ENCODE data around the gene CHRNB2. TPM values are rescaled to one million over a fixed set of nuclear protein-coding genes. Genes with fewer than 3 reads are reported as not detected.

The CHRNB2 gene
- total RNA-seq, 1 experiment from 2014 or later: 3.2 TPM

DNA sequence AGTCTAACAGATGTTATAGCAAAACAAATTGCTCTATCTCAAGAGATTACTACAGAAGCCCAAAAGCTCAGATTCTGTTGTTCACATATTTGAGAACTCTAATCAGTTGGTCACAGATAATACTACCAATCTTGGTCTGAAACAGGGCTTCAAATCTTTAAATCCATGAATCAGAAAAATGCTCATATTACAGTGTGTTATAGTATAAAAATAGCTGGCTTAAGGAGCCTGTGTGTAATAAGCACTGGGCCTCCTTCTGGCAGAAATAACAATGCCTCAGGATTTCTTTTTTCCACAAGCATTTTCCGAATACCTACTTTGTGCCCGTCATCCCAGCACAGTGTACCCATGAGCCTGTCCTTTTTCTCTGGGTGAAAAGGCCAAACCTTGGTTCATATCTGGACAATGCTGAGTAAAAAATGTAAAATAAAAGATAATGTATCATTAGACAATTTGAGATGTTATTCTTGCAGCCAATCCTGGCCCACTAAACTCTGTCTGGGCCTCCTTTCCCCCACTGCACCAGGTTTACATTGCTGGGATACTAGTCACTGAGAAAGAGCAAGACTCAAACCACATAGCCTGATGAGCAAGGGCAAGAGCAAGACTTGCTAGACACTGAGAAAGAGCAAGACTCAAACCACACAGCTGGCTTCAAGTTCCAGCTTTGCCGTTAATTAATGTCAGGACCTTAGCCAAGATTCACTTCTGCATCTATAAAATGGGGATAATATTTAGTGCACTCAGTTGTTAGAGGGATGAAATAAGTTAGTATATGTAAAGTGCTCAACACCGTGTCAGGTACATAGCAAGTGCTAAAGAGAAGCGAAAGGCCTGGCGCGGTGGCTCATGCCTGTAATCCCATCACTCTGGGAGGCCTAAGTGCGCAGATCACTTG lies 57.4 kb downstream of the CHRNB2 start:
- TF ChIP-seq EZH2 (IDR thresholded peaks at IDR 0.05; ENCODE audit: borderline replicate concordance, low read depth, low read length, poor library complexity, severe bottlenecking): no peak
- TF ChIP-seq, protein P1, sequence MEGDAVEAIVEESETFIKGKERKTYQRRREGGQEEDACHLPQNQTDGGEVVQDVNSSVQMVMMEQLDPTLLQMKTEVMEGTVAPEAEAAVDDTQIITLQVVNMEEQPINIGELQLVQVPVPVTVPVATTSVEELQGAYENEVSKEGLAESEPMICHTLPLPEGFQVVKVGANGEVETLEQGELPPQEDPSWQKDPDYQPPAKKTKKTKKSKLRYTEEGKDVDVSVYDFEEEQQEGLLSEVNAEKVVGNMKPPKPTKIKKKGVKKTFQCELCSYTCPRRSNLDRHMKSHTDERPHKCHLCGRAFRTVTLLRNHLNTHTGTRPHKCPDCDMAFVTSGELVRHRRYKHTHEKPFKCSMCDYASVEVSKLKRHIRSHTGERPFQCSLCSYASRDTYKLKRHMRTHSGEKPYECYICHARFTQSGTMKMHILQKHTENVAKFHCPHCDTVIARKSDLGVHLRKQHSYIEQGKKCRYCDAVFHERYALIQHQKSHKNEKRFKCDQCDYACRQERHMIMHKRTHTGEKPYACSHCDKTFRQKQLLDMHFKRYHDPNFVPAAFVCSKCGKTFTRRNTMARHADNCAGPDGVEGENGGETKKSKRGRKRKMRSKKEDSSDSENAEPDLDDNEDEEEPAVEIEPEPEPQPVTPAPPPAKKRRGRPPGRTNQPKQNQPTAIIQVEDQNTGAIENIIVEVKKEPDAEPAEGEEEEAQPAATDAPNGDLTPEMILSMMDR (conservative IDR thresholded peaks at IDR 0.05; ENCODE audit: low read depth, low read length): no peak
- H3K27ac ChIP-seq (ENCODE audit: low read depth, low read length, poor library complexity, severe bottlenecking): no peak overlapping the region
- ChIA-PET POLR2A (ENCODE audit: low non-redundant PET) (no interaction called here), CTCF (no interaction called here)
- H3K36me3 ChIP-seq (ENCODE audit: insufficient read depth, low read length, poor library complexity, severe bottlenecking): peaks cover 8% of the 10 kb centered on the region
- DNase-seq (ENCODE audit: low spot score): no peak
- H3K4me3 ChIP-seq (ENCODE audit: low read depth, low read length, poor library complexity, severe bottlenecking): no peak overlapping the region
- intact Hi-C loops (cut with micrococcal nuclease; ENCODE audit: unreplicated experiment): no loop called here
- H3K9me3 ChIP-seq (ENCODE audit: low read depth, low read length, poor library complexity, severe bottlenecking): peaks cover under 1% of the 10 kb centered on the region
- H3K4me1 ChIP-seq (ENCODE audit: insufficient read depth, low read length, poor library complexity, severe bottlenecking): peaks cover 5% of the 10 kb centered on the region
- no peaks in the 10 kb centered on the region for H3K27me3 ChIP-seq (replicated peaks; ENCODE audit: insufficient read depth, low read depth, low read length, poor library complexity)
- TSS peak; percentile 9 for BruUV-seq (replicated peaks)

DNA sequence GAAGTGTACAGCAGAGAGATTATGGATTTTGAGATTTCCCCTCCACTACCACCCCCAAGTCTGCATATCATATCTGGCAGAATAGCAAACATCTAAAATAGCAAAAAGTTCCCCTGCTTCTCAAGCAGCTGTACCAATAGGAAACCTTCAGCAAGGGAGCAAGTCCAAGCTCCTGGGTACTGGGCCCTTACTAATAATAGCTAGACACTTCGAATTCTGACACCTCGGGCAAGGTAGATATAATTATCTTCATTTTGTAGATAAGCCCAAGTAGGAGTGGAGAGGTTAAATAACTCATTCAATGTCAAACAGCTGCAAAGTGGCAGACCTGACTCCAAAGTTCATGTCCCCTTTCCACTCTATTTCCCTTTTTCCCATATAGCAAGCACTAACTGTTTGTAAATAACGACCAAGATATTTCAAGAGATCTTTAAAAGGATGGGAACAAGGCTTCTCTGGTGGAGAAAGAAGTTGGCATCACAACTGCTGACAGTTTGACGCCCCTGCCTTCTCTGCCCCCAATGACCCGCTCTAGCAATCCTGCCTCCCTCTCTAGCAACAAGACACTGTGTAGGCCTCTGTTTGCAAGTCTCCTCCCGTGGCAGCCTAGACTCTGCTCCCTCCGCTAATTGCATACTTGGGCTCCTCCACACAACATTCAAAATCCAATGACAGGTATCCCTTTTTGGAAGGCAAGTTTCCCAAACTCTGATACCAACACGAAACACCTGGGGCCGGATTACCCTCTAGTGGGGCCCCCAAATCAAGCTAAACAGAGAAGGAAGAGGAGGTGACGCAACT lies 59.1 kb downstream of the CHRNB2 start:
- Histone ChIP-seq H3K4me3 (ENCODE audit: low read depth, low read length, poor library complexity, severe bottlenecking) (peak overlapping the region; percentile 99), H3K27me3 (replicated peaks; ENCODE audit: insufficient read depth, low read depth, low read length, poor library complexity) (peaks cover 7% of the 10 kb centered on the region), H3K4me1 (ENCODE audit: insufficient read depth, low read length, poor library complexity, severe bottlenecking) (peaks cover 5% of the 10 kb centered on the region), H3K9me3 (ENCODE audit: low read depth, low read length, poor library complexity, severe bottlenecking) (peaks cover 6% of the 10 kb centered on the region), H3K27ac (ENCODE audit: low read depth, low read length, poor library complexity, severe bottlenecking) (peak overlapping the region; percentile 89), H3K36me3 (ENCODE audit: insufficient read depth, low read length, poor library complexity, severe bottlenecking) (peaks cover 8% of the 10 kb centered on the region)
- DNase-seq (ENCODE audit: low spot score): no peak
- BruUV-seq (replicated peaks): TSS peak; percentile 40
- intact Hi-C loops (cut with micrococcal nuclease; ENCODE audit: unreplicated experiment): no loop called here
- TF ChIP-seq, protein P1 (conservative IDR thresholded peaks at IDR 0.05; ENCODE audit: low read depth, low read length): no peak
- no peak for TF ChIP-seq EZH2 (IDR thresholded peaks at IDR 0.05; ENCODE audit: borderline replicate concordance, low read depth, low read length, poor library complexity, severe bottlenecking)
- ChIA-PET CTCF (no interaction called here), POLR2A (ENCODE audit: low non-redundant PET) (interaction anchor here (0.5 kb wide), 1 partner anchor 118 kb away, joined by 8 read pairs; no protein-coding TSS in a partner anchor)

- Histone ChIP-seq H3K4me1 (ENCODE audit: insufficient read depth, low read length, poor library complexity, severe bottlenecking) (peaks cover 5% of the 10 kb centered on the region), H3K9me3 (ENCODE audit: low read depth, low read length, poor library complexity, severe bottlenecking) (peaks cover 6% of the 10 kb centered on the region), H3K4me3 (ENCODE audit: low read depth, low read length, poor library complexity, severe bottlenecking) (peak overlapping the region; percentile 99), H3K36me3 (ENCODE audit: insufficient read depth, low read length, poor library complexity, severe bottlenecking) (peaks cover 8% of the 10 kb centered on the region), H3K27me3 (replicated peaks; ENCODE audit: insufficient read depth, low read depth, low read length, poor library complexity) (peaks cover 14% of the 10 kb centered on the region), H3K27ac (ENCODE audit: low read depth, low read length, poor library complexity, severe bottlenecking) (peak overlapping the region; percentile 89)
- BruUV-seq (replicated peaks): no TSS peak
- POLR2A ChIA-PET (ENCODE audit: low non-redundant PET): interaction anchor here (0.5 to 0.6 kb wide), 2 partner anchors 19 to 117 kb away, joined by 3 to 8 read pairs; partner anchors contain the start of gene ADAR
- TF ChIP-seq, protein P1 (conservative IDR thresholded peaks at IDR 0.05; ENCODE audit: low read depth, low read length): no peak
- no peak for TF ChIP-seq EZH2 (IDR thresholded peaks at IDR 0.05; ENCODE audit: borderline replicate concordance, low read depth, low read length, poor library complexity, severe bottlenecking)
- peak; percentile 95 for DNase-seq (ENCODE audit: low spot score)
- intact Hi-C loops (cut with micrococcal nuclease; ENCODE audit: unreplicated experiment): no loop called here
- CTCF ChIA-PET: no interaction called here
These were observed 59.9 kb downstream of the CHRNB2 start for GRCh38 chr1:154627257-154628120.

All from A673 (cell line).